HepG2 (cell line): ENCODE results near the gene ASF1B. TPM values are rescaled to one million over a fixed set of nuclear protein-coding genes. Genes with fewer than 3 reads are reported as not detected.

Experiments used
- HMG20A ChIP-seq: IDR thresholded peaks from 2 replicates; pipeline ENCODE4 v1.6.1; 2016; ENCODE audit warnings: borderline replicate concordance
- HMGA1 ChIP-seq: sonication (generic); formaldehyde crosslinking; conservative IDR thresholded peaks from 2 replicates; pipeline ENCODE4 v1.4.0; 2020; ENCODE audit warnings: missing genetic modification reagents
- NPAS2 ChIP-seq: sonication (generic); formaldehyde crosslinking; IDR thresholded peaks from 2 replicates; pipeline ENCODE4 v1.8.0; 2022; ENCODE audit warnings: mild to moderate bottlenecking, missing genetic modification reagents, borderline replicate concordance
- PHF20 ChIP-seq: sonication (generic); formaldehyde crosslinking; IDR thresholded peaks from 2 replicates; pipeline ENCODE4 v1.5.0; 2020; ENCODE audit warnings: mild to moderate bottlenecking, missing genetic modification reagents
- REL ChIP-seq: sonication (generic); formaldehyde crosslinking; conservative IDR thresholded peaks from 2 replicates; pipeline ENCODE4 v1.8.0; 2022; ENCODE audit warnings: mild to moderate bottlenecking, missing genetic modification reagents, moderate library complexity
- REPIN1 ChIP-seq: sonication (generic); formaldehyde crosslinking; IDR thresholded peaks from 2 replicates; pipeline ENCODE4 v1.8.0; 2022; ENCODE audit warnings: missing genetic modification reagents, low read depth, mild to moderate bottlenecking, borderline replicate concordance
- SAFB2 ChIP-seq: sonication (generic); formaldehyde crosslinking; IDR thresholded peaks from 2 replicates; pipeline ENCODE4 v1.5.1; 2020; ENCODE audit warnings: missing genetic modification reagents, low read depth, mild to moderate bottlenecking, borderline replicate concordance
- SIN3A ChIP-seq: IDR thresholded peaks from 2 replicates; pipeline ENCODE4 v1.6.1; 2011; ENCODE audit warnings: low read depth, mild to moderate bottlenecking, control low read depth, low read length, borderline replicate concordance
- ZNF282 ChIP-seq: fragments of 450-650 bp; IDR thresholded peaks from 2 replicates; pipeline ENCODE4 v1.6.1; 2018; ENCODE audit not compliant: partially characterized antibody
- ZNF33B ChIP-seq: sonication (generic); formaldehyde crosslinking; IDR thresholded peaks from 2 replicates; pipeline ENCODE4 v1.5.1; 2020; ENCODE audit warnings: mild to moderate bottlenecking, missing genetic modification reagents
- ZNF572 ChIP-seq: sonication (generic); formaldehyde crosslinking; IDR thresholded peaks from 2 replicates; pipeline ENCODE4 v1.5.1; 2020; ENCODE audit warnings: mild to moderate bottlenecking, missing genetic modification reagents
- ZNF749 ChIP-seq: sonication (generic); formaldehyde crosslinking; IDR thresholded peaks from 2 replicates; pipeline ENCODE4 v1.8.0; 2022; ENCODE audit warnings: mild to moderate bottlenecking, missing genetic modification reagents, moderate library complexity, borderline replicate concordance
- polyA plus RNA-seq, 8 experiments: library from polyadenylated mRNA; depleted of rRNA in 3 of 8; stranded (reverse) in 7 of 8; unstranded in 1 of 8; fragments of >200 nt; fragmentation: Illumina TruSeq in 4 of 8; extraction: Trizol in 4 of 8; gene quantifications; 2 replicates each; pipeline versions ENCODE4 v1.2.1 to v1.2.3, GENCODE V29; 2011 to 2016; ENCODE audit warnings: low read depth in 4 of 8, missing spikeins in 1 of 8, mixed read lengths in 1 of 8; ENCODE audit not compliant: insufficient read depth in 1 of 8
- total RNA-seq, 5 experiments: library from RNA; depleted of rRNA; stranded (reverse); fragments of >200 nt; fragmentation: Illumina TruSeq; extraction: Trizol; gene quantifications; 2 replicates each; pipeline ENCODE4 v1.2.3, GENCODE V29; 2016; ENCODE audit warnings: low read depth in 1 of 5
- TF ChIP-seq, protein P1 (sequence below): IDR thresholded peaks from 2 replicates; pipeline ENCODE4 v1.4.0; 2020; ENCODE audit warnings: mild to moderate bottlenecking, missing genetic modification reagents
- TF ChIP-seq, protein P2 (sequence below): sonication (generic); formaldehyde crosslinking; IDR thresholded peaks from 2 replicates; pipeline ENCODE4 v1.4.0; 2020; ENCODE audit warnings: missing genetic modification reagents, mild to moderate bottlenecking, borderline replicate concordance
- TF ChIP-seq, protein P3 (sequence below): sonication (generic); formaldehyde crosslinking; IDR thresholded peaks from 2 replicates; pipeline ENCODE4 v1.5.0; 2020; ENCODE audit warnings: missing genetic modification reagents
- TF ChIP-seq, protein P4 (sequence below): sonication (generic); formaldehyde crosslinking; IDR thresholded peaks from 2 replicates; pipeline ENCODE4 v1.8.0; 2022; ENCODE audit warnings: missing genetic modification reagents, mild to moderate bottlenecking, moderate library complexity, borderline replicate concordance

The ASF1B gene
- total and polyA plus RNA-seq, 2 of the 13 experiments (the other 11 are each of a cell fraction or from before 2014, with no cell fraction given), result 18.2 to 24.8 TPM

DNA sequence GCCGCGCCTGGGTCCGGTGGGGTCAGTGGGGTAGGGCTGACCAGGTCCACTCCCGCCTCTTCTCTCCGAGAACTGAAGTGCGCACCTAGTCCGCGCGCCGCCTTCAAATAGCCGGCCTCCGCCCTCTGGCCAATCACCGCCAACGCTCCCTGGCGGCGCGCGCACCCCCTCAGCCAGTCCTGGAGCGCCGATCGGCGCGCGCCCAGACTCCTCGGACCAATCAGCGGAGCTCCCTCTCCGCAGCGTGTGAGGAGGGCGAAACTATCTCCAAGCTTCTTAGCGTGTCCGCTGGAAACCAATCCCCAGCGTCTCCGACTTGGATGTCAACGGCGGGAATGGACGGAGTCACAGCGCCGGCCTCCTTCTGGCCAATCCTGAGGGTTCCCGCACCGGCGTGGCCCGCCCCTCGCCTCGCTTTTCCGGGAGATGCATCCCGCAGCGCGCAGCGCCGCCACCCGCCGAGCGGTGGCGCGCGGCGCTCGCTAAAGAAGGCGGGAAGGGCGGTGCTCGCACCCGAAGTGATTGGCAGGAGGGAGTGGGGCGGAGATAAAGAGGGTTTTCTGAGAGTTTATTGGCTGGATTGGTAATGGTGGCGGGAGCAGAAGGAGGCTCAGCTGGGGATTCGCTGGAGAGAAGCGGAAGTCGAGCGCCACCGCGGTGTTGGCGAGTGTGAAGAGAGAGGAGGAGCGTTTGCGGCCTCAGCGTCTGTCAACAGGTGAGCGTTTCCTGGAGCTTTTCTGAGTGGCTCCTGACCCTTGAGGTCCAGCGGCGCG, at the start of gene ASF1B (continued):
- TF ChIP-seq, protein P1, sequence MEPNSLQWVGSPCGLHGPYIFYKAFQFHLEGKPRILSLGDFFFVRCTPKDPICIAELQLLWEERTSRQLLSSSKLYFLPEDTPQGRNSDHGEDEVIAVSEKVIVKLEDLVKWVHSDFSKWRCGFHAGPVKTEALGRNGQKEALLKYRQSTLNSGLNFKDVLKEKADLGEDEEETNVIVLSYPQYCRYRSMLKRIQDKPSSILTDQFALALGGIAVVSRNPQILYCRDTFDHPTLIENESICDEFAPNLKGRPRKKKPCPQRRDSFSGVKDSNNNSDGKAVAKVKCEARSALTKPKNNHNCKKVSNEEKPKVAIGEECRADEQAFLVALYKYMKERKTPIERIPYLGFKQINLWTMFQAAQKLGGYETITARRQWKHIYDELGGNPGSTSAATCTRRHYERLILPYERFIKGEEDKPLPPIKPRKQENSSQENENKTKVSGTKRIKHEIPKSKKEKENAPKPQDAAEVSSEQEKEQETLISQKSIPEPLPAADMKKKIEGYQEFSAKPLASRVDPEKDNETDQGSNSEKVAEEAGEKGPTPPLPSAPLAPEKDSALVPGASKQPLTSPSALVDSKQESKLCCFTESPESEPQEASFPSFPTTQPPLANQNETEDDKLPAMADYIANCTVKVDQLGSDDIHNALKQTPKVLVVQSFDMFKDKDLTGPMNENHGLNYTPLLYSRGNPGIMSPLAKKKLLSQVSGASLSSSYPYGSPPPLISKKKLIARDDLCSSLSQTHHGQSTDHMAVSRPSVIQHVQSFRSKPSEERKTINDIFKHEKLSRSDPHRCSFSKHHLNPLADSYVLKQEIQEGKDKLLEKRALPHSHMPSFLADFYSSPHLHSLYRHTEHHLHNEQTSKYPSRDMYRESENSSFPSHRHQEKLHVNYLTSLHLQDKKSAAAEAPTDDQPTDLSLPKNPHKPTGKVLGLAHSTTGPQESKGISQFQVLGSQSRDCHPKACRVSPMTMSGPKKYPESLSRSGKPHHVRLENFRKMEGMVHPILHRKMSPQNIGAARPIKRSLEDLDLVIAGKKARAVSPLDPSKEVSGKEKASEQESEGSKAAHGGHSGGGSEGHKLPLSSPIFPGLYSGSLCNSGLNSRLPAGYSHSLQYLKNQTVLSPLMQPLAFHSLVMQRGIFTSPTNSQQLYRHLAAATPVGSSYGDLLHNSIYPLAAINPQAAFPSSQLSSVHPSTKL (CRISPR knock-in tag), result 0 out of 2 replicates have a peak, but pooled peaks have one; percentile 2
- TF ChIP-seq, protein P2, sequence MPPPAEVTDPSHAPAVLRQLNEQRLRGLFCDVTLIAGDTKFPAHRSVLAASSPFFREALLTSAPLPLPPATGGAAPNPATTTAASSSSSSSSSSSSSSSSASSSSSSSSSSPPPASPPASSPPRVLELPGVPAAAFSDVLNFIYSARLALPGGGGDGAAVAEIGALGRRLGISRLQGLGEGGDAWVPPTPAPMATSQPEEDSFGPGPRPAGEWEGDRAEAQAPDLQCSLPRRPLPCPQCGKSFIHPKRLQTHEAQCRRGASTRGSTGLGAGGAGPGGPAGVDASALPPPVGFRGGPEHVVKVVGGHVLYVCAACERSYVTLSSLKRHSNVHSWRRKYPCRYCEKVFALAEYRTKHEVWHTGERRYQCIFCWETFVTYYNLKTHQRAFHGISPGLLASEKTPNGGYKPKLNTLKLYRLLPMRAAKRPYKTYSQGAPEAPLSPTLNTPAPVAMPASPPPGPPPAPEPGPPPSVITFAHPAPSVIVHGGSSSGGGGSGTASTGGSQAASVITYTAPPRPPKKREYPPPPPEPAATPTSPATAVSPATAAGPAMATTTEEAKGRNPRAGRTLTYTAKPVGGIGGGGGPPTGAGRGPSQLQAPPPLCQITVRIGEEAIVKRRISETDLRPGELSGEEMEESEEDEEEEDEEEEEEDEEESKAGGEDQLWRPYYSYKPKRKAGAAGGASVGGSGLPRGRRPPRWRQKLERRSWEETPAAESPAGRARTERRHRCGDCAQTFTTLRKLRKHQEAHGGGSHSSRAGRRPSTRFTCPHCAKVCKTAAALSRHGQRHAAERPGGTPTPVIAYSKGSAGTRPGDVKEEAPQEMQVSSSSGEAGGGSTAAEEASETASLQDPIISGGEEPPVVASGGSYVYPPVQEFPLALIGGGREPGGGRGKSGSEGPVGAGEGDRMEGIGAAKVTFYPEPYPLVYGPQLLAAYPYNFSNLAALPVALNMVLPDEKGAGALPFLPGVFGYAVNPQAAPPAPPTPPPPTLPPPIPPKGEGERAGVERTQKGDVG (CRISPR knock-in tag), result no peak
- 0 out of 2 replicates have a peak, but pooled peaks have one; percentile 31 for TF ChIP-seq ZNF749 (CRISPR knock-in tag)
- peak; percentile 99 for TF ChIP-seq SIN3A
- no peak for TF ChIP-seq ZNF572 (CRISPR knock-in tag)
- TF ChIP-seq ZNF282, result no peak
- TF ChIP-seq, protein P3, sequence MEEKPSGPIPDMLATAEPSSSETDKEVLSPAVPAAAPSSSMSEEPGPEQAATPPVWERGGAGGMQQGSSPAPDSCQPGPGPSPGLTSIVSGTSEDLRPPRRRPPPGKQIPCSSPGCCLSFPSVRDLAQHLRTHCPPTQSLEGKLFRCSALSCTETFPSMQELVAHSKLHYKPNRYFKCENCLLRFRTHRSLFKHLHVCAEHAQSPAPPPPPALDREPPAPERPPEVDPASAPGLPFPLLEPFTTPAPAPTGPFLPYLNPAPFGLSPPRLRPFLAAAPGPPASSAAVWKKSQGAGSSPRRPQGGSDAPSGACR (CRISPR knock-in tag), result no peak
- TF ChIP-seq, protein P4, sequence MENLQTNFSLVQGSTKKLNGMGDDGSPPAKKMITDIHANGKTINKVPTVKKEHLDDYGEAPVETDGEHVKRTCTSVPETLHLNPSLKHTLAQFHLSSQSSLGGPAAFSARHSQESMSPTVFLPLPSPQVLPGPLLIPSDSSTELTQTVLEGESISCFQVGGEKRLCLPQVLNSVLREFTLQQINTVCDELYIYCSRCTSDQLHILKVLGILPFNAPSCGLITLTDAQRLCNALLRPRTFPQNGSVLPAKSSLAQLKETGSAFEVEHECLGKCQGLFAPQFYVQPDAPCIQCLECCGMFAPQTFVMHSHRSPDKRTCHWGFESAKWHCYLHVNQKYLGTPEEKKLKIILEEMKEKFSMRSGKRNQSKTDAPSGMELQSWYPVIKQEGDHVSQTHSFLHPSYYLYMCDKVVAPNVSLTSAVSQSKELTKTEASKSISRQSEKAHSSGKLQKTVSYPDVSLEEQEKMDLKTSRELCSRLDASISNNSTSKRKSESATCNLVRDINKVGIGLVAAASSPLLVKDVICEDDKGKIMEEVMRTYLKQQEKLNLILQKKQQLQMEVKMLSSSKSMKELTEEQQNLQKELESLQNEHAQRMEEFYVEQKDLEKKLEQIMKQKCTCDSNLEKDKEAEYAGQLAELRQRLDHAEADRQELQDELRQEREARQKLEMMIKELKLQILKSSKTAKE (CRISPR knock-in tag), result peak; percentile 71
- TF ChIP-seq REL (CRISPR knock-in tag), result peak; percentile 97
- no peak; the same call in none of the 2 replicates for TF ChIP-seq PHF20 (CRISPR knock-in tag)
- TF ChIP-seq REPIN1 (CRISPR knock-in tag), result peak; percentile 85
- no peak for TF ChIP-seq ZNF33B
- no peak for TF ChIP-seq NPAS2 (CRISPR knock-in tag)
- no peak for TF ChIP-seq SAFB2 (CRISPR knock-in tag)
- TF ChIP-seq HMG20A, result no peak
- no peak for TF ChIP-seq HMGA1 (CRISPR knock-in tag)
